ENCODE data around the gene PPP6R1. TPM values are rescaled to one million over a fixed set of nuclear protein-coding genes. Genes with fewer than 3 reads are reported as not detected.

The PPP6R1 gene
- total RNA-seq, 2 experiments from 2014 or later: 172 to 182 TPM

DNA sequence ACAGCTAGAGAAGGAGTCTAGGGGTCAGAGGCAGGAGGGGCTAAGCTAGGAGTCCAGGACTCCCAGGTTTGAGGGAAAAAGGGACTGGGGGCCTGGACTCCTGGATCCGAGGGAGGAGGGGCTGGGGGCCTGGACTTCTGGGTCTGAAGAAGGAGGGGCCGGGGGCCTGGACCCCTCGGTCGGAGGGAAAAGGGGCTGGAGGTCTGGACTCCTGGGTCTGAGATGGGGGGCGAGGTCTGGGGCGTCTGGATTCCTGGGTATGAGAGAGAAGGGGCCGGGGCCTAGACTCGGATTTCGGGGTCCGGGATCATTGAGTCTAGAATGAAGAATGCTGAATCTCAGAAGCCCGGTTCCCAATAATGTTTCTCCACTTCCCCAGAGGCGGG lies 43.5 kb upstream of the PPP6R1 start:
- Histone ChIP-seq H3K27me3 (ENCODE audit: control insufficient read depth in 1 of 2, insufficient read depth in 2 of 2, low read length in 2 of 2) (no peaks in the 10 kb centered on the region), H3K36me3 (ENCODE audit: insufficient read depth, low read length) (no peaks in the 10 kb centered on the region), H3K9me3 (ENCODE audit: control insufficient read depth in 1 of 2, insufficient read depth in 1 of 2, low read length in 2 of 2) (no peaks in the 10 kb centered on the region), H3K4me3 (ENCODE audit: low read length) (peak overlapping the region; percentile 37), H3K4me1 (ENCODE audit: insufficient read depth, low read length) (peaks cover 21% of the 10 kb centered on the region), H3K27ac (ENCODE audit: low read depth in 1 of 2, low read length in 2 of 2) (no peak overlapping the region)
- TF ChIP-seq, protein P1, sequence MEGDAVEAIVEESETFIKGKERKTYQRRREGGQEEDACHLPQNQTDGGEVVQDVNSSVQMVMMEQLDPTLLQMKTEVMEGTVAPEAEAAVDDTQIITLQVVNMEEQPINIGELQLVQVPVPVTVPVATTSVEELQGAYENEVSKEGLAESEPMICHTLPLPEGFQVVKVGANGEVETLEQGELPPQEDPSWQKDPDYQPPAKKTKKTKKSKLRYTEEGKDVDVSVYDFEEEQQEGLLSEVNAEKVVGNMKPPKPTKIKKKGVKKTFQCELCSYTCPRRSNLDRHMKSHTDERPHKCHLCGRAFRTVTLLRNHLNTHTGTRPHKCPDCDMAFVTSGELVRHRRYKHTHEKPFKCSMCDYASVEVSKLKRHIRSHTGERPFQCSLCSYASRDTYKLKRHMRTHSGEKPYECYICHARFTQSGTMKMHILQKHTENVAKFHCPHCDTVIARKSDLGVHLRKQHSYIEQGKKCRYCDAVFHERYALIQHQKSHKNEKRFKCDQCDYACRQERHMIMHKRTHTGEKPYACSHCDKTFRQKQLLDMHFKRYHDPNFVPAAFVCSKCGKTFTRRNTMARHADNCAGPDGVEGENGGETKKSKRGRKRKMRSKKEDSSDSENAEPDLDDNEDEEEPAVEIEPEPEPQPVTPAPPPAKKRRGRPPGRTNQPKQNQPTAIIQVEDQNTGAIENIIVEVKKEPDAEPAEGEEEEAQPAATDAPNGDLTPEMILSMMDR (IDR thresholded peaks at IDR 0.05): no peak
- Mint-ChIP-seq H3K27me3 (no peaks in the 10 kb centered on the region), H3K27ac (peak overlapping the region; percentile 61), H3K4me3 (peak overlapping the region; percentile 88), H3K36me3 (ENCODE audit: low read depth) (no peaks in the 10 kb centered on the region), H3K4me1 (ENCODE audit: low read depth) (peaks cover 14% of the 10 kb centered on the region), H3K9me3 (no peaks in the 10 kb centered on the region)
- POLR2A ChIA-PET: interaction anchor here (1.2 to 1.9 kb wide), 2 partner anchors 37 to 81 kb away, joined by 3 to 7 read pairs; partner anchors contain the start of gene KMT5C
- CTCF ChIA-PET: interaction anchor here (0.6 to 3.0 kb wide), 10 partner anchors 19 to 202 kb away, joined by 3 to 31 read pairs (median 5); partner anchors contain the start of genes HSPBP1, KMT5C, PPP6R1 and TMEM238
- DNase-seq: no peak
- intact Hi-C loops (cut with DNase I, micrococcal nuclease): loop anchor here (1.0 to 10.0 kb wide), 6 partner anchors 35 to 202 kb away; no protein-coding TSS in a partner anchor
- ATAC-seq (ENCODE audit: poor library complexity): no peak

DNA sequence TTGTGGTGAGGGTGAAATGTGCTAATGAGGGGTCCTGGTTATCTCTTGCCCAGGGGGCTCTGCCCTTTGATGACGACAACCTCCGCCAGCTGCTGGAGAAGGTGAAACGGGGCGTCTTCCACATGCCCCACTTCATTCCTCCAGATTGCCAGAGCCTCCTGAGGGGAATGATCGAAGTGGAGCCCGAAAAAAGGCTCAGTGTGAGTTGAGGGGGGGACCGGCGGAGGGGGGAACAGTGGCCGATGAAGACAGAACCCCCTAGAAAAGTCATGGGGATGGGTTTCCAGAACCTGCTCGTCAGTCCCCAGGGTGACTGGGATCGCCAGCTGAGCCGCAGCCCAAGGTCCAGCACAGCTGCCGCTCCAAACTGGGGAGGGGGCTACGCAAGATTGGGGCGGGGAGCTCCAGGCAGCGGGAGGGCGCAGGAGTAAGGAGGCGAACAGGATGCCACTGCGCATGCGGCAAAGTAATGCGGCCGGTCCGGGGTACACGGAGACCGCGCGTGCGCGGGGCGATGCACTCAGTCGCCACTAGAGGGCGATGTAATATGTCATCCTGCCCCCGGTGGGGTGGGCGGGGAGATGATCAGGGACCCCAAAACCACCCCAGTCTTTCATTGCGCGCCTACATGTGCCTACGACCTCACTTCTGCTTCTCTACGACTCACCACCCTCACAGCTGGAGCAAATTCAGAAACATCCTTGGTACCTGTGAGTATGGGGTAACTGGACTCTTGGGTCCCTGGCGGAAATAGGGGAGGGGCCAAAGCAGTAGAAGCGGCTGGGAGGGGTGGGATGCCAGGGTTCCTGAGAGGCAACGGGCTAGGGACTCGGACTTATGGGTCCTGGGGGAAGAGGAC lies 42.9 kb upstream of the PPP6R1 start:
- Histone ChIP-seq H3K27ac (ENCODE audit: low read depth in 1 of 2, low read length in 2 of 2) (no peak overlapping the region), H3K9me3 (ENCODE audit: control insufficient read depth in 1 of 2, insufficient read depth in 1 of 2, low read length in 2 of 2) (no peaks in the 10 kb centered on the region), H3K36me3 (ENCODE audit: insufficient read depth, low read length) (no peaks in the 10 kb centered on the region), H3K27me3 (ENCODE audit: control insufficient read depth in 1 of 2, insufficient read depth in 2 of 2, low read length in 2 of 2) (no peaks in the 10 kb centered on the region), H3K4me1 (ENCODE audit: insufficient read depth, low read length) (peaks cover 21% of the 10 kb centered on the region), H3K4me3 (ENCODE audit: low read length) (peak overlapping the region; percentile 37)
- Mint-ChIP-seq H3K4me1 (ENCODE audit: low read depth) (peaks cover 14% of the 10 kb centered on the region), H3K4me3 (peak overlapping the region; percentile 88), H3K27me3 (no peaks in the 10 kb centered on the region), H3K27ac (peak overlapping the region; percentile 61), H3K36me3 (ENCODE audit: low read depth) (no peaks in the 10 kb centered on the region), H3K9me3 (no peaks in the 10 kb centered on the region)
- DNase-seq (peak; percentile 87 to 98 (median 94)), ATAC-seq (ENCODE audit: poor library complexity) (peak; percentile 89)
- intact Hi-C loops (cut with DNase I, micrococcal nuclease): loop anchor here (1.0 to 10.0 kb wide), 9 partner anchors 36 to 203 kb away; partner anchors contain the start of gene TMEM238 (in 1 of the 2)
- TF ChIP-seq, protein P1 (IDR thresholded peaks at IDR 0.05): peak; percentile 95
- POLR2A ChIA-PET: interaction anchor here (0.6 to 1.9 kb wide), 4 partner anchors 21 to 142 kb away, joined by 3 to 7 read pairs (median 4); partner anchors contain the start of genes HSPBP1 and KMT5C
- CTCF ChIA-PET: interaction anchor here (0.6 to 3.0 kb wide), 14 partner anchors 10 to 1965 kb away, joined by 3 to 31 read pairs (median 5); partner anchors contain the start of genes HSPBP1, KMT5C, PPP6R1 and TMEM238

DNA sequence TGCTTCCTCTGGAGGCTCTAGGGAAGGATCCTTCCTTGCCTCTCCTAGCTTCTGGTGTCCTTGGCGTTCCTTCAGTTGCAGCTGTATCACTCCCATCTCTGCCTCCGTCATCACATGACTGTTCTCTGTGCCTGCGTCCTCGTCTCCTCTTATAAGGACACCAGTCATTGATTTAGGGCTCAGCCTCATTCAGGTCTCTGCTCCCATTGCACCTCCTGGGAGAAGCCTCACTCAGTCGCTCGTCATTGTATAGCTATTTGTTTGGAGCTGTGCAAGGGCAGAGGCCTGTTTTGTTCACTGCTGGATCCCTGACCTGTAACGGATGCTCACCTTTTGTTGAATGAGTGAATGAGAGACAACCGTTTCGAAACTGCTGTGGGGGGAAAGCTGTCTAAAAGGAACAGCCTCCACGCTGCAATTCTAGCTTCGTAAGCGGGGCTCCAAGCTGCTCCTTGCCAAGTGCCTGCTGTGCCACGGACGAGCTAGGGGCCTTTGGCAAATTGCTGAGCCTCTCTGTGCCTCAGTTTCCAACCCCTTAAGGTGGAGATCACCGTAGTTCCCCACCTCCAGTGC lies 42.2 kb upstream of the PPP6R1 start:
- CTCF ChIA-PET: interaction anchor here (0.6 to 3.0 kb wide), 11 partner anchors 9 to 1964 kb away, joined by 3 to 31 read pairs (median 8); partner anchors contain the start of genes HSPBP1, KMT5C, PPP6R1 and TMEM238
- H3K36me3 ChIP-seq (ENCODE audit: insufficient read depth, low read length): no peaks in the 10 kb centered on the region
- H3K4me3 Mint-ChIP-seq: no peak overlapping the region
- intact Hi-C loops (cut with DNase I, micrococcal nuclease): loop anchor here (1.0 to 10.0 kb wide), 6 partner anchors 83 to 204 kb away; partner anchors contain the start of gene TMEM238 (in 1 of the 2)
- peaks cover 14% of the 10 kb centered on the region for H3K4me1 Mint-ChIP-seq (ENCODE audit: low read depth)
- DNase-seq: no peak
- no peaks in the 10 kb centered on the region for H3K27me3 ChIP-seq (ENCODE audit: control insufficient read depth in 1 of 2, insufficient read depth in 2 of 2, low read length in 2 of 2)
- no peak for ATAC-seq (ENCODE audit: poor library complexity)
- TF ChIP-seq, protein P1 (IDR thresholded peaks at IDR 0.05): no peak
- H3K36me3 Mint-ChIP-seq (ENCODE audit: low read depth): no peaks in the 10 kb centered on the region
- POLR2A ChIA-PET: interaction anchor here (1.2 to 1.9 kb wide), 2 partner anchors 21 to 38 kb away, joined by 5 to 7 read pairs; partner anchors contain the start of genes HSPBP1 and KMT5C
- no peaks in the 10 kb centered on the region for H3K27me3 Mint-ChIP-seq
- no peak overlapping the region for H3K4me3 ChIP-seq (ENCODE audit: low read length)
- H3K27ac ChIP-seq (ENCODE audit: low read depth in 1 of 2, low read length in 2 of 2): no peak overlapping the region
- H3K4me1 ChIP-seq (ENCODE audit: insufficient read depth, low read length): peaks cover 20% of the 10 kb centered on the region
- H3K9me3 ChIP-seq (ENCODE audit: control insufficient read depth in 1 of 2, insufficient read depth in 1 of 2, low read length in 2 of 2): no peaks in the 10 kb centered on the region
- H3K27ac Mint-ChIP-seq: no peak overlapping the region
- no peaks in the 10 kb centered on the region for H3K9me3 Mint-ChIP-seq

All from CD4-positive, alpha-beta T cell (primary cell).